HG03196 (cell line): Measurements from ENCODE around the gene ASPM.
"Not testable (repeated sequence)": the region's sequence is repeated elsewhere in the genome, so short reads cannot be mapped to it uniquely, and the experiment has no call there.

Experiments
- ATAC-seq: cut with Tn5 transposase; IDR thresholded peaks from one replicate; pipeline ENCODE4 v1.9.1; 2021; ENCODE audit not compliant: unreplicated experiment

ASPM gene

DNA sequence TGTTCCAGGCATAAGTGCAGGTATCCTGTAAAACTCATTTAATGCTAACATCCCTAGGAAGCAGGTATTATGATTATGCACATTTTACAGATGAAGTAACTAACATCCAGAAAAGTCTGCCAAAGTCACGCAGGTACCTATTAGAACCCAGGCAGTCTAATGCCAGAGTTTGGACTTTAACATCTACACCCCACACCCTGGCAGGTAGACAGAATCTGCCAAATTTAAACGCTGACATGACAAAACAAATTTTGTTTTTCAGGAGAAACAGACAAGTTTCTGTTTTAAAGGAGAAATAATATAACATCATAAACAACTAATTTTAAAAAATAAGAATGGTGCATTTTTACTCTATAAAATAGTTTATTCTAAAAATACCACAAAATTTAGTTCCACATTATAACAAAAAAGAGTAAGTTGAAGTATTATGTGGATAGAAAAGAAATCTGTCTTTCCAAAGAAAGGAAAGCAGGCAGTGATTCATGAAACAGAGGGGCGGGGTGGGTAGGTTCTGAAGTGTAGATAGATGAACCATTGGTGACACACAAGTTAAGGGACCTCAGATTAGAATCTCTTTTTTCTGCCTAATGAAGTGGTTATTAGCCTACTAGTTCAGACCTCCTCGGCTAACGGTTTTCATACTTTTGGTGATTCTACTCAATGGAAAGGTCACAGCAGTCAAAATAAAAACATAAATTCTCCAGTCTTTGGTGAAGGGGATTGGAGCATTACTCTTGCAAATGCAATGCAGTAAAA is 1.7 kb downstream of the ASPM start:
- no peak for ATAC-seq

DNA sequence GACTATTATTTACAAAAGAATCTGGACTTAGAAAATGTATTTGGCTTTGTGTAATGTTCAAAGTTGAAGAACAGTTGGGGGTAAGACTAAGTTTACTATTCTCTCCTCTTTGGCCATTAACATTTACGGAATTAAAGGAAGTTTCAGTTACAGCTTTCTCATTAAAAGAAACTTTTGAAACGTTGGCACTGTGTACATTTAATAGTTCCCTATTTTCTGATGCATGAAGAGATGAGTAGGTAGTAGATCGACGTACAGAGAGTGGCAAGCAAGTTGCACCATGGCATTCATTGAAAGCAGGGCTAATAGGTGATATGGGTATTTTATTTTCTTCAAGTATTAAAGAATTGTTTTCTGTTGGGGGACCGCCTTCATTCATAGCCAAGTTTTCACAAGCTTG is 3.2 kb downstream of the ASPM start:
- ATAC-seq: no peak

DNA sequence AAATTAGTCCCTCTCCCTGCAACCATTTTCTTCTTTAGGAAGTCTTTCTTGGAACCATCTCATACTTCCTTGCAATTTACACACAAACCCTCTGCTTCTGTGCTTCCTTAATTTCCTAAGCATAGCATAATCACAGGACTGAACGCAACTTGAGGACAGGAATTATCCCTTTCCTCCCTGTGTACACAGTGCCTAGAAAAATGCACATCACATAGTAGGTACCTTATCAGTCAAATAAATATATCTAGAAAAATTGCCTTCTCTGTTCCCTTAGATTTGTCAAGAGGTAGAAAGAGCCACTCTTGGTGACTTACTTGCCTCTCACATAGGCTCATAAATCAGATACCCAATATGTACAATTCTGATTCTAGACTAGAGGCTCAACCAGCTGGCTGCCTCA is 4.9 kb downstream of the ASPM start:
- no peak for ATAC-seq

DNA sequence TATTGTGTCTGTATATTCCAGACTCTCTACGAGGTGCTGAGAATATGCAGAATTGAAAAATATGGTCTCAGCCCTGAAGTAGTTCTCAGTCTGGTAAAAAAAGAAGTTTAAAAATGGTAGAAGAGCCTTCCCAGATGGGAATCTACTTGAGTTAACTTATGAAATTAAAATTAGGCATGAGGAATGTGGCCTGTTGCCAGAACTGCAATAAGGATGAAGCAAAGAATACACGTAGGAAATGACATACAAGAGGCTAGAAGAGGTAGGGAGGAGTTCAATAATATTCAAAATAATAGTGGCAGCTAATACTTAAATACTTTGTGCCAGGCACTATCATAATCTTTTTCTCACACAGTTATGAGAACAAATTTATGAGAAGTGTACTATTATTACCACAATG is 6.3 kb downstream of the ASPM start:
- ATAC-seq: no peak

DNA sequence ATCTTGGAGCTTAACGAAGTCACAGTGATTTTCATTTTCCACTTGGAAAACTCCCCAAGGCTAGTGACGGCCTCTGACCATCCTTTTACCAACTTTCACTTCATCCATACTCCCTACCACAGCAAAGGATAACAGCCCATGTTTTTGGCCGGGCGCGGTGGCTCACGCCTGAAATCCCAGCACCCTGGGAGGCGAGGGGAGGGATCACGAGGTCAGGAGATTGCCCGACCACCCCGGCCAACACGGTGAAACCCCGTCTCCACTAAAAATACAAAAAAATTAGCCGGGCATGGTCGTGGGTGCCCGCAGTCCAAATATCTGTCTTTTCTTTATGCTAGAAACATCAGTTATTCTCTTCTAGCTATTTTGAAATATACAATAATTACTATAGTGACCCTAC is 7.3 kb downstream of the ASPM start:
- ATAC-seq: no peak

DNA sequence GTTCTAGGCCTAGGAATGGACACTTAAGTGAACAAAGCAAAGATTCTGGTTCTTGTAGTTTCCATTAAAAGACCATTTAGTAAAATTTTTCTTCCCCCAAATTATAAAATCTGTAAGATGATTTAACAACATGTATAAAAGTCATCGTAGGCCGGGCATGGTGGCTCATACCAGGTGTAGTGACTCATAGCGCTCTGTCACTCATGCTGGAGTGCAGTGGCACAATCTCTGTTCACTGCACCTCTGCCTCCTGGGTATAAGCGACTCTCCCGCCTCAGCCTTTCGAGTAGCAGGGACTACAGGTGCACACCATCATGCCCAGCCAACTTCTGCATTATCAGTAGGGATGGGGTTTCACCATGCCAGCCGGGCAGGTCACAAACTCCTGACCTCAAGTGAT is 9.1 kb downstream of the ASPM start:
- ATAC-seq: no peak

DNA sequence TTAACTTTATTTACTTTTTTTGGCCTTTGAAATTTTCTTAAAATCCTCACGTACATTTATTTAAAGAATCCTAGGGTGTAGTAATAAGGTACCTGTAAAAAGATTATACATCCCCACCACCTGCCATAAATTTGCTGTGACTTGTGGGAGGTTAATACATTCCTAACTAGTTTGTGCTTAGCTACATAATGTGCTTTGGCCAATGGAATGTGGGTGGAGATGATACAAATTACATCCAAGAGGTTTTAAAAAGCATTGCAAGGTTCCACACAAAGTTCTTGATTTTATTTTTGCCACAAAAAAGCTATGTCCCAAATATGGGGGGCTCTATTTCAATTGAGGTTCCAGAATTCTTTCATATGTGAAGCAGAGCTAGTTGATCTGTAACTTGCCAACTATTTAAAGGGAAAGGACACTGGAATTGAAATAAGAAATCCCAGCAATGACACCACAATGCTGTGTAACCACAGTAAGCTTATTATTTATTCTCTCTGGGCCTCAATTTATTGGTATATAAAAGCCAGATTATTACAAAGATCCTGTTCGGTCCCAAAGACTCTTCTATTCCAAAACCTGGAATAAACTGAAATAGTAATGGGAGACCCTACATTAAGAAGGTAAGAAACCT is 15.7 kb downstream of the ASPM start:
- ATAC-seq: no peak

DNA sequence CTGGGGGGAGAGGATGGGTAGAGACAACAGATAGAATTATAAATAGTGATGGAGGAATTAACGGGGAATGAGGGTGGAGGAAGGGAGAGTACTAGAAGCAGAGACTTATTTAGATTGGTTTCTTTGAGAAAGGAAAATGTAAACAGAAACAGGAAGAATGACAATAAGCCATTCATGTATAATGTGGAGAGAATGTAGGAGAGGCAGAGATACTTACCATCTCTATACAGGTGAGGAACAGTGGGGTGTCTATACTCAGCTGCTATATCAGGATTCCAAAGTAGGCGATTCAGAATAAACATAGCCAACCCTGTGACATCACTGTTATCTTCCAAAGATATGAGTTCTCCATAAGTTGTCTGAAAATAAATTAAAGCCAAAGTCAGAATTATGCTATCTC is 16.8 kb downstream of the ASPM start:
- ATAC-seq: no peak

DNA sequence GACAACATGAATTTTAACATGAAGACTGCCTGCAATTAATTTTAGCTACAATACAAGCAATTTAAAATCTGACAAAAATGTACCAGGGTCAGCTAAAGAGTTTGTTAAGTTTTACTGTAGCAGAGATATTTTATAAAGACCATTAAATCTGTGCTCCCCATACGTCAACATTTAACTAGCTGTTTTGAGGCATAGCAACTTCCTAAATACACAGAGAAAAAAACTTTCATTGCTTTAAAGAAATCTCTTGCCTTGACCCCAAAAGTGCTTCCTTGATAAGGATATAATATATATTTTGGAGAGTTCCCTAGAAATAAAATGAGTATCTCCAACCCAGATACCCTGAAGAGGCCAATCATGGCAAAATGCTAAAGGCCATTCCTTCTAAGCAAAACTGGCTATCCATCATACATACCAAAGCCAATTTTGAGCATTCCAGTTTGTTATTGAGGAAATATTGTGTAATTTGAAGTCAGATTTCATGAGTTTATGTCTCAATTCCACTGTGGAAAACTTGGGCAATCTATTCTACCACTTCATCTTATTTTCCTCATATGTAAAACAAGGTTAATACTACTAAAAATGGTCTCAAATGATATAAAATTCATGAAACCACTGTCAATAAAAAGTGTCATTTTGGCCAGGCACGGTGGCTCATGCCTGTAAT is 19.1 kb downstream of the ASPM start:
- no peak for ATAC-seq

DNA sequence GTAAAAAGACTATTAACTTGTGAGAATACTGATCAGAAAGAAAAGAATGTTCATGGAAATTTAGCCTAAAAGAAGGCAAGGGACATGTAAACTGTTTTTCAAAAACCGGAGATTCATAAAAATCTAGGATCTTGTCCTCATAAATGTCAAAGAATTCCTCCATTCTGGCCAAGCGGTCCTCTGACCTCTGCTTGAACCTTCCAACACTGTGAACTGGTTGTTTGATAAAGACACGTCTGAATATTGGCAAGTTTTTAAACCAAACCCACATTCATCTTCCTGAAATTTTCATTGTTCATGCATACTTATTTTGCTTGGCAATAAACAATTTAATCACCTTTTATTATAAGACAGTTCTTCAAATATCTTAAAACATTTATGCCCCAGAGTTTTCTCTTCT is 19.8 kb downstream of the ASPM start:
- no peak for ATAC-seq

DNA sequence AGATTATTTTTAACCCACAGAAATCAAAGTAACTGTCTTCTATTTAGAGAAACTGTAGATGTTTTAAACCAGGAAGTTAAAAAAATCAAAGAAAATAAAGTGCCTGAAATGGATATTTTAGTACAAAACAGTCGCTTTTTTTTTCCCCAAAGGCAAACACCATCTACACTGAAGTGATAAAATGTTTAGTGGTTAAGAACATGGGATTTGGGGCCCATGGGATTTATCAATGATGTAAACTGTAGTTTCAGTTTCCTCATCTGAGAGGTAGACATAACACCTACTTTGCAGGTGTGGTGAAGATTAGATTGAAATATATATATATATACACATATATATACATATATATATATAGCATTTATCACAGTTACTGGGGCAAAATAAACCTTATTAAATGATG is 22.1 kb downstream of the ASPM start:
- ATAC-seq: no peak

DNA sequence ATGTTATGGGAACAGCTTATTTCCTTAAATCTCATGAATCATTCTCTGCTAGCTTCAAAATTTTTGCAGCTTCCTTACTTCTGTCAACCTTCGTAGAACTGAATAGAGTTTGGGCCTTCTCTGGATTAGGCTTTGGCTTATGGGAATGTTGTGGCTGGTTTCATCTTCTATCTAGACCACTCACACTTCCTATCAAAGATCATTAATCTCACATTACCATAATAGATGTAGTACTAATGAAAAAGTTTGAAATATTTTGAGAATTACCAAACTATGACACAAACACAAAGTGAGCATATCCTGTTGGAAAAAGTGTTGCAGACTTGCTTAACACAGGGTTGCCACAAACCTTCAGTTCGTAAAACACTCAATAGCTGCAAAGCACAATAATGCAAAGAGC is 30.3 kb downstream of the ASPM start:
- no peak for ATAC-seq

DNA sequence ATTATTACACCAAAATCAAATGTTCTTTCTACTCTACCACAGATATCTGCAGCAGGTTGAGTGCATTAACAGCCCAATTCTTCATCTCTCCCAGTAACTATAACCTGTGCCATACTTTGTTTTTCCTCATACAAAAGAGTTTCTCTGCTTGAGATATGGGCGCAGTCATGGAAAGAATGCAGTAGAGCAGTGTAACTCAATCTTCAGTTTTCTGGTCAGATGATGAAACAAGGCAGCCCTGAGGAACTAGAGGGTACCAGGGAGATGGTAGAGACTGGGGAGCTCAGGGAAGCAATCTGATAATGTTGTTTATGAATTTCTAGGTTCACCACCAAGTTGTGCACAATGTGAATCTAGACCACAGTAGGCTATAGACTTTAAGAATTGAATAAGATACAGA is 39.6 kb downstream of the ASPM start:
- no peak for ATAC-seq

DNA sequence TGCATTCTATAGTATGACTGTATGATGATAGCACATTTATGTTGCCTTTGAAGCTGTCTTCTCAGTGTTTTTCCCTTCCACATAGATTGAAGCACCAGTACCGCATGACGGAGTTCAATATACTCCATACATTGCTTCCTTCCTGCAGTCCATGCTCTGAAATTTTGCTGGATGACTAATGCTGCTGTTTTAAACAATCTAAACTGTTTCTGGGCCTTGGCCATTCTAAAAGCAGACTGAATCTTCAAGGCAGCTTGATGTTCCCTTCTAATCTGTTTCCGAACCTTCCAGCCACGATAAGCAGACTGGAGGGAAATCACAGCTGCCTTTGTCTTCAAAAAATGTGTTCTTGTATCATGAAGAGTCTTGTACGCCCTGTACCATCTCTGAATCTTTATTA is 43.2 kb downstream of the ASPM start:
- ATAC-seq: no peak

DNA sequence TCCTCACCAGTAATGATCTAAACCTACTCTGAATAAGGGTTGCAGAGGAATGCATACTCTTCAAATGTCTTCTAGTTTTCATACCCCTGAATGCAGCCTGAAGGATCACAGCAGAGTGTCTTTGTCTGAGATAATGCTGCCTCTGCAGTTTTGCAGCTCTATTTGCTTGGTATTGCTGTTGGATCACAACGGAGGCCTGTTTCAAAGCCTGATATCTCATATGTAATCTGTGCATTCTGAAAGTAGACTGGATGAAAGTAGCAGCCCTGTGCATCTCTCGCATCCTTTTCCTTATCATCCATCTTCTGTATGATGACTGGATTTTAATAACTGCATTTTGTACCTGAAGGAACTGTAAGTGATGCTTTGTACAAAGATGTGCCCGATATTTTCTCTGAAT is 44.5 kb downstream of the ASPM start:
- no peak for ATAC-seq

DNA sequence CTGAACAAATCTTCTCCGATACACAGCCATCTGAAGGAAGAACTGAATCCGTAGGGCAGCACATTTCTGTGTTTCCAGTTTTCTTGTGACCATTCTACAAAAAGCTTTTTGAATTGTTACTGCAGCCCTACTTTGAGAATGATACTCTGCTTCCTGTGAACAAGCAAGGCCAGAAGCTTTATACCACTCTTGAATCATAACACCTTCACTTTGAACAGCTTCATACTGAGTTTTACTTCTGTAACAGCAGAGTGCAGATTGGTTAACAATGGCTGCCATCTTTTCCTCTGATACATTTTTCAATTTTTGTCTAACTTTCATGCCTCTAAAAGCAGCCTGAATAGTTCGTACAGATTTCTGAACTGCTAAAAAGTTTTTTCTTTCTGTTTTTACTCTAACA is 45.8 kb downstream of the ASPM start:
- no peak for ATAC-seq

DNA sequence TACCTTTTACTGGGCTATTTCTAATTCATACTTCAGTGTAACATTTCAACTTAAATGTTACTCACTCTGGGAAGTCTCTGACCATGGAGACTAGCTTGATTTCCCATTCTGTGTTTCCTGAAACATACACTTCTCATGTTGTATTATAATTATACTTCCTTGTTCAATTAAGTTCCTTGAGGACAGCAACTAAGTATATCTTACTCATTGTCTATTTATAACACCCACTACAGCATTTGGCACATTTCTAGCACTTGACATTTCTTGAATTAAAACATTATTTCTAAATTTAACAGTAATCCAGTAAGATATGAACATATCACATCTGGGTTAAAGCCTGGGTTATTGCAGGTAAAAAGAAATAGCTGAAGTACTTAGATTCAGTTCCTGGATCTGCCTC is 47.0 kb downstream of the ASPM start:
- no peak for ATAC-seq

DNA sequence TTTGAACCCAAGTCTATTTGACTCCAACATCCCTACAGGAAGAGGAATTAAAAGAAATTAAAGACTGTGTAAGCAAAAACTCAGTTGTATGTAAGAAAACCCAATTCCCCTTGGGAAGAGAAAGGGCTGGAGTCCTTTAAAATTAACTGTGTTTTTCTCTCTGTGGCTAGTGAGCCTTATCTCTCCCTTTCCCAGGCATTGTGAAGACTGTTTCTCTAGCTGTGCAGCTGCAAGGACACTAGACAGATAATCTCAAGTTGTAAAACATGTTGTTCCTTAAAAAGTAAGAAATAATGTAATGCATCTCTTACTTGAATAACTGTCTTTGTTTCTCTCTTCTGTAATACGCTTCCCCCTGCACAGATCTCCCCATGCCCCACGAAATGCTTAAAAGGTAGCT is 49.5 kb downstream of the ASPM start:
- ATAC-seq: not testable (repeated sequence)

DNA sequence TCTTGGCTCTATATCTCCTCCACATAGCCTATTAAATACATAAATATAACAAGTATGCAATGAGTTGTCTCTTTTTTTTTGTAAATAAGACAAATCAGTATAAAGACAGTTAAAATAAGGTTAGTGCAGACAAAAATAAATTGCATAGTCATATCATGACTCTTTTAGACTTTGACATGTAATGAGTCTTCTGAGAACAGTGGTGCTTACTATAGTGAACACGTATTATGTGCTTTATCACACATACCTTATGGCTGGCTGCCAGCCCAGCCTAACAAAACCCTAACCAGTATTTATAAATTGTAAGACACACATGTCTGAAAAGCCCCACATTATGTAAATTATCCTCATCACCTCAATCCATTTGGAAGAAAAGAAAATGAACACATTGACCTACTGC is 50.3 kb downstream of the ASPM start:
- ATAC-seq: no peak

DNA sequence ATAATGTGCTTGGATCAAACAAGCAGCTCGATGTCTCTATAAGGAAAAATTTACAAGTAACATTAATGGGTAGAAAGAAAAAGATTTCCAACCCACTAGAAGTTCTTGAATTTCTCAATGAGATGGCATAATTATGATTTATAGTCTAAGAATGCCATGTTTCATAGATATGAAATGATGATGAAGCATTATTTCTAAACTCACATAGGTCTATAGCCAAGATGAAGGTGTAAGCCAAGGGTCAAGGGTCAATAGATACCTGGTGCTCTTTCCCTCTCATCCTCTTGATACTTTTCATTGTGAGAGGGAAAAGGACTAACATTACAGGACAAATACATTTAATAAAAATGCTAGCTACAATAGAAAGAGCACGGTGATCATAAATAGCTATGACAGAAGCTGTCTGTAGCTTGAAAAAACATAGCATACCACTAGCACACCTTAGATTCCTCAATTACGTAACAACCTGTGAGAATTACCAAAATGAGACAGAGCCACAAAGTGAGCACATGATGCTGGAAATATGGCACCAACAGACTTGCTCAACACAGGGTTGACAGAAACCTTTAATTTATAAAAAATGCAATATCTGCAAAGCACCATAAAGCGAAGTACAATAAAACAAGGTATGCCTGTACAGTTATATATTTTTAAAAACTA is 53.1 kb downstream of the ASPM start:
- no peak for ATAC-seq

DNA sequence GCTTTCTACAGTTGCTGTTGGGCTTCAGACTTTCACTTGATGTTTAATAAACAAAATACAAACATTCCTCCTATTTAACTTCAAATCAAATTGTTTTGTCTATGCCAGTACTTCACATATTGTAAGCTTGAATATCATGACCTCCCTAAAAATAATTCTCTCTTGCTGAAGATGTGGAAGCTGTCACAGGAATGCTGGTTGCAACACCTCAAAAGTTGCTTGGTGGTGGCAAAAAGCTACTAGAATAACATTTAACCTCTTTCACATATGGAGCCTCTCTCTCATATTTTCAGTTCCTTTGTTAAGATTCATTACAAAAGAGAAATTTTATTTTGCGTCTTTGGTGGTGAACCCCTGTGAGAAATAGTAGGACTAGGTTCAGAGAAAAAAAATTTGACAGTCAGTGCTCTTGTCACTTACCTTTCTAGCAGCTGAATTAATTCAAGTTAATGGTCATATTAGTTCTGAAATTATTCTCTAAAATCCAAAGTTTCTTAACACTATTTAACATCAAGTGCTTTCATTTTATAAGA is 53.9 kb downstream of the ASPM start:
- ATAC-seq: no peak

DNA sequence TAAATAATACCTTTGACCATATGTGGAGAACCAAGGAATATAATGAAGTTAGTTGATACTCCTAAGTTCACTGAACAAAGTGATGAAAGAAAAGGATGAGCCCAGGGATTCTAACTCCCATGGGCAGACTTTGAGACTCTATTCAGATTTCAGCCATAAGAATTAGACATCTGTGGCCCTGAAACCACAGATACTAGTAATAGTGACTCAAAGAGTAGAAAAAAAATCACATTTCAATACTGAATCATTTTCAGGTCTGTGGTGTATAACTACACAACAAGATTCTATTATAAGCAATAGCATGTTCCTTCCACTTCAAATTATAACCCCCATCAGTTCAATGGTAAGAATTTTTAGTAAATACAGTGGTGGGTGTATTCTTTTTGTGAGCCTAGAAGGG is 63.0 kb downstream of the ASPM start:
- no peak for ATAC-seq
